ENCODE measurements around the gene PPDPF.

DNA sequence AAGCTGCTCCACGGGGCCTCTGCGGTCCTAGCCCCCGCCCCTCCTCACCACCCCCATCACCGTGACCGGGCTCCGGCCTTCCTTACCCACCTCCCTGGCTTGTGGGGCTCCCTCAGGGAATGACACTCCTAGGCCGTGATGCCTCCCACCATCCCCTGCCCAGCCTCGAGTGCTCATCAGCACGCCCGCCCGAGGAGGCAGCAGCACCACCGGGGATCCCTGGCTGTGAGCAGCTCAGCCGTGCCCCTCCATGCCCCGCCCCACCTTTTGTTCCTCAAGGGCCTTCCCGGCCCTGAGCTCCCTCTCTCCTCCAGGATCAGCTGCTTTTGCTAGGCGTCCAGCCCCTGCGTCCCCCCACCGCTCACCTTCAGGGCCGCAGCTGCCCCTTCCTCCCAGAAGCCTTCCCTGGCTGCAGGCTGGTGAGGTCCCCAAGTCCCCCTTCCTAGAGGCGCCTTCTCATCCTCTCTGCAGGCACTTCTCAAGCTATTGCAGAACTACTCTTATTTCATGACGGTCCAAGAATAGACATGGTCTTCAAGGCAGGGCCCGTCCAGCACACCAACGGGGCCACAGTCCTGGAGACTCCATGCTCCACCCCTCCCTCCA is 36.4 kb downstream of the PPDPF start:
- no peak for TF ChIP-seq POLR2A (IDR thresholded peaks at IDR 0.05; ENCODE audit: extremely low read depth, insufficient read length)
- TF ChIP-seq, protein P1, sequence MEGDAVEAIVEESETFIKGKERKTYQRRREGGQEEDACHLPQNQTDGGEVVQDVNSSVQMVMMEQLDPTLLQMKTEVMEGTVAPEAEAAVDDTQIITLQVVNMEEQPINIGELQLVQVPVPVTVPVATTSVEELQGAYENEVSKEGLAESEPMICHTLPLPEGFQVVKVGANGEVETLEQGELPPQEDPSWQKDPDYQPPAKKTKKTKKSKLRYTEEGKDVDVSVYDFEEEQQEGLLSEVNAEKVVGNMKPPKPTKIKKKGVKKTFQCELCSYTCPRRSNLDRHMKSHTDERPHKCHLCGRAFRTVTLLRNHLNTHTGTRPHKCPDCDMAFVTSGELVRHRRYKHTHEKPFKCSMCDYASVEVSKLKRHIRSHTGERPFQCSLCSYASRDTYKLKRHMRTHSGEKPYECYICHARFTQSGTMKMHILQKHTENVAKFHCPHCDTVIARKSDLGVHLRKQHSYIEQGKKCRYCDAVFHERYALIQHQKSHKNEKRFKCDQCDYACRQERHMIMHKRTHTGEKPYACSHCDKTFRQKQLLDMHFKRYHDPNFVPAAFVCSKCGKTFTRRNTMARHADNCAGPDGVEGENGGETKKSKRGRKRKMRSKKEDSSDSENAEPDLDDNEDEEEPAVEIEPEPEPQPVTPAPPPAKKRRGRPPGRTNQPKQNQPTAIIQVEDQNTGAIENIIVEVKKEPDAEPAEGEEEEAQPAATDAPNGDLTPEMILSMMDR (IDR thresholded peaks at IDR 0.05; ENCODE audit: low read depth, low read length): no peak
